GM19452 (cell line): ENCODE results near the gene SUCO.

ENCODE experiments used
- ATAC-seq: cut with Tn5 transposase; IDR thresholded peaks from one replicate; pipeline ENCODE4 v1.9.1; 2021; ENCODE audit not compliant: unreplicated experiment

SUCO gene

GRCh38 chr1:172641492-172641891 lies 108.5 kb downstream of the SUCO start:
- ATAC-seq = no peak

DNA sequence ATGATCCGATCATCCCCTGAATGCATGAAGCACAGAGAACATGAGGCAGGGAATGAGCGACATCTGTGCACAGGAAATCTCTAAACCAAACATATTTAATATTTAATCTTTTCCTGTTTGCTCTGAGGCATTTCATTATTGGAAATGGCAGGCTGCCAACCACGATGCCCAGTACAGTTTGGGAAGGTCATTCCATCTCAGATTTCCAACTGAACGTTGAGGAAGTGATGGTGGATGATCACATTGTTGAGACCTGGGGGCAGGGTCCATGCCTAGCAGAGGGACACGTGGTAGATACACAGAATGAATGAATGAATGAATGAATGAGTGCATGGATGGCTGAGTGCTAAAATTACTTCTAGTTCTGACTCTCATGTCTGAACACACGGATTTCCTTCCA lies 110.0 kb downstream of the SUCO start:
- ATAC-seq = peak; percentile 5

DNA sequence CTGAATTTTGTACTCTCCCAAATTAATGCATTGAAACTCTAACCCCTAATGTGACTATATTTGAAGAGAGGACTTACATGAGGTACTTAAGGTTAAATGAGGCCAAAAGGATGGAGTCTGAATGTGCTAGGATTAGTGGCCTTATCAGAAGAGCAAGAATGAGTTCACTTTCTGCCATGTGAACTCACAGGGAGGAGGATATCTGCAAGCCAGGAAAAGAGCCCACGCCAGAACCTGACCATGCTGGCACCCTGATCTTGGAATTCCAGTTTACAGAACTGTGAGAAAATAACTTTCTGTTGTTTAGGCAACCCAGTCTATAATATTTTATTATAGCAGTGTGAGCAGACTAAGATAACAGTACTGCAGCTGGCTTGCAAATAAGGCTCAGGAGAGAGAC lies 113.7 kb downstream of the SUCO start:
- no peak for ATAC-seq

- no peak for ATAC-seq
Measured at GRCh38 chr1:172647110-172647564, 114.2 kb downstream of the SUCO start.

DNA sequence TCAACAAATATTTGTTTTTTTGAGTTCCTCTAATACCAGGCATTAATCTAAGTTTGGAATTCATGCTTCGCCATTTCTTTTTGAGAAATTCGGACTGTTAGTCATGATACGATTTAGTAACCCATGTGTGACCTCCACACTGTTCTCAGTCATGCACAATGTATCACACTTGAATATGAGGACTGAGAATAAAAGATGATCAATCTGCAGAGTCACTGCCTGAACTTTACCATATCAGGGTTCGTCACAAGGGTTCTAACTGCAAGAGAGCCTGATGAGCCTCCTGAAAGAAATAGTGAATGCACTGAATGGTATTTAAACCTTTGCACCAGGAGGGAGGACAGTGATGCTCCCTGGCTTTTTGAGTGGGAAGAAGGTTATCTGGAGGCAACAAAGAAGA lies 115.0 kb downstream of the SUCO start:
- no peak for ATAC-seq

DNA sequence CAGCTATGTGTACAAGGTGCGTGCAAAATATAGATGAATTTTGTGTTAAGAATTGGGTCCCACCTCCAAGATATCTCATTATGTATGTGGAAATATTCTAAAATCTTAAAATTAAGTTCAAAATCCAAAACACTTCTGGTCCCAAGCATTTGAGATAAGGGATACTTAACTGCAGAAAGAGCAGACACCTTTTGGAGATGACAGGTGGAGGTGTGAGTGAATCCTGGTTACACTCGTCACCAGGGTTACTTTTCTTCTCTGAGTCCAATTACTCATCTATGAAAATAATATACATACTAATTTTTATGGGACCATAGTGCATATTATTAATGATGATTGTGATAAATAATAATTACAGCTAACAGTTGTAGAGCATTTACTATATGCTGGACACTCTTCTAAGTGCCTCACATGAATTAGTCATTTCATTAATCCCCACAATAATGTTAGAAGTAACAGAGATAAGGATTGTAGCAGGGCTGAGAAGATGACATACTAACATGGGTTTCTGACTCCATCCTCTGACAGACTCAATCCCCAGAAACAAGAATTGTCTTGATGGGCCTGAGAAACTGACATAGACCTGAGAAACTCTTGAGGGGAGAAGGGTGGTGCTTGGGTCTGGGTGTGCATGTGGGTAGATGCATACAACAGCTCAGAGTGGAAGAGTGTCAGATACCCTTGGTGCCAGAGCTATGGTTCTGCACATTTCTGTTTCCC lies 117.7 kb downstream of the SUCO start:
- ATAC-seq = no peak

DNA sequence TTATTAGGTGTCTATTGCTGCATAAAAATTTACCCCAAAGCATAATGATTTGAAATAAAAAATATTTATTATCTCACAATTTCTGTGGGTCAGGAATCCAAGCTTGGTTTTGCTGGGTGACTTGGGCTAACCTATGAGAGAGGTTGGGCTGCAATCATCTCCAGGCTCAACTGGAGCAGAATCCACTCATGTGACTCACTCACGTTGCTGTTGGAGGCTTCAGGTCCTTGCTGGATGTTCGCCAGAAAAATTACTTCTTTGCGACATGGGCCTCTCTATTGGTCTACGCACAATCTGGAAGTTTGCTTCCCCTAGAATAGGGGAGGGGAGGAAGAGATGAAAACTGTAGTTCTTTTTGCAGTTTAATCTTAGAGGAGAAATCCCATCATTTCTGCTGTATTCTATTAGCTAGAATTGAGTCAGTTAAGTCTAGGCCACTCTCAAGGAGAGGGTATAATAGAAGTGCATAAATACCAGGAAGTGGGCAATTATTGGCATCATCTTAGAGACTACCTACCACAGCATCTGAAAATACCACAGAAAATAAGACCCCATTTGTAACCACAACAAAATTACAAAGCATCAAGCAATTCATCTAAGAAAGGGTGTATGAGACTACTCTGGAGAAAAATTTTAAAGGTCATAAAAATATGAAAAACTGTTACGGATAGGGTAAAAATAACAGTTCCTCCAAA lies 120.2 kb downstream of the SUCO start:
- no peak for ATAC-seq

DNA sequence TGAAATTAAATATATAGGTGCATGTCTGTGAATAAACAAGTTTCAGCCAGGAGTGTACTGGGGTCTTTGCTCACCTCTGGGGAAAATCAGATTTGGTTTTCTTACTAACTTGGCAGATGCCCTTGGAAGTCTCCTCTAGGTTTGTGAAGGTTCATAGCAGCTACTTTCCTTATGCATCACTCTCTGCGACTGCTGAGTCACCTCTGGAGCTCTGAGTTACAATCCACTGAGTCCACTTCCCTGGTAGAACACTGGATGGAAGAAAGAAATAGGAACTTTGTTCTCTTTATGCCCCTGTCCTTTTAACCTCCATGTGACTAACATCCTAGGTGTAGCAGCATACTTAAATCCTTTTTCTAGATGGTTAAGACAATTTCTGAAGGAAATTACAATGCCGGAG lies 121.6 kb downstream of the SUCO start:
- no peak for ATAC-seq

DNA sequence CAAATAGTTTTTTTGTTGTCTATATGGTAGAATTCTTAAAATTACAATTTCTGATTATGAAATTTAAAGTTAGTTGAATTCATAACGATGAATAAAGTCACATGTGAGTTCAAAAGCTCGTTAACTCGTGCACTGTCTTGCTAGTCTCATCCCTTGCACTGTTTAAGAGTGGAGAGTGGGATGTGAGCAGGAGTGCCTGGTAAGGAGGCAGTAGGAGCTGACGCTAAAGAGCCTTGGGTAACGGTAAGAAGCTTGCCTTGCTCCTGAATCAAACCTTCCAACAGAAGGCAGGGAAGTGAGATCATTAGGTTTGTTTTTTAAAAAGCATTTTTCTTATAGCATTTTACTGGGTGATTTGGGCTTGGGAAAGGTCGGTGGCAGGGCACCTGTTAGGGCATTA lies 123.6 kb downstream of the SUCO start:
- no peak for ATAC-seq

DNA sequence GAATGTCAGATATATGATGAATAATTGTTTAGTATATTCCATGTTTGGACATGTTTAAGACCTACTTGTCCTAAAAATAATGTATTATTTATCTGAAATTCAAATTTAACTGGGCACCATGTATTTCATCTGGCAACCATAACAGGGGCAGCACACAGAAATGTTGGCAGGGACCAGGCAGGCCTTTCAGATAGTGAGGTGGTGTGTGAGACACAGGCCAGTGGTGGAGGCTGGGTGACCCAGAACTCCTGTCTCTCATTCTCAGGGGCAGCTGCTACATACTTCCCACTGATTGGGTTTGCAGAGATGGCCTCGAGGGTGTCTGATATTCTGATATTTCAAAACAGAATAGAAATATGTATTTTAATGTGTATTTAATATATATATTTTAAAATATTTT lies 124.6 kb downstream of the SUCO start:
- no peak for ATAC-seq

- no peak for ATAC-seq
Measured at GRCh38 chr1:172658871-172659453, 126.0 kb downstream of the SUCO start, which contains the start of gene FASLG. Gene FASLG, plus strand, starts transcription at chr1:172659103. Its CDS starts 99 bp downstream, at chr1:172659202.

DNA sequence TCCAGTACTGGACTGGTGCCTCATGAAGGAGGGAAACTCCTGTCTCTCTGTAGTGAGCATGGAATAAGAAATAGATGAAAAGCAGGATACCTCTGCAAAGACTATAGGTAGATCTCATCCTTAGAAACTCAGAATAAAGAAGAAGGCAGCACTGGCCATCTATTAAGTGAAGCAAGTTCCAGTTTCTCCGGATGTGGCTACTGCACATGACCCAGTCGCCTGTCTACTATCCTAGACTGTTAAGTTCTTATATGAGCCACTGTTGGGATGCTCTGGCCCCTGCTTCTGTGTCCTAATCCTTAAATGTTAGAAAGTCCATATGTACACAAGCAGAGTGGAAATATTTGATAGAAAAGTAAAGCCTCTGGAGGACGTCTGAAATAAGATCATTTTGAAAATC lies 128.2 kb downstream of the SUCO start:
- no peak for ATAC-seq
